T-helper 1 cell treated with Interleukin-12 subunit alpha and Interleukin-12 subunit beta and Interleukin-4 antibody, amounts not matched to agents 30 μg/mL and 1 μg/mL, for 36 hours (primary cell): ENCODE data around the gene LIMS2.

ENCODE experiments used
- H3K27ac Mint-ChIP-seq: one replicate; pipeline ENCODE4 v1.8.0; 2021; ENCODE audit warnings: mild to moderate bottlenecking, mixed read lengths
- H3K27me3 Mint-ChIP-seq: one replicate; pipeline ENCODE4 v1.8.0; 2021; ENCODE audit warnings: low read depth, mixed read lengths
- H3K36me3 Mint-ChIP-seq: one replicate; pipeline ENCODE4 v1.8.0; 2021; ENCODE audit warnings: low read depth, mixed read lengths
- H3K4me1 Mint-ChIP-seq: one replicate; pipeline ENCODE4 v1.8.0; 2021; ENCODE audit warnings: low read depth, mixed read lengths
- H3K4me3 Mint-ChIP-seq: one replicate; pipeline ENCODE4 v1.8.0; 2021; ENCODE audit warnings: mild to moderate bottlenecking, moderate library complexity, mixed read lengths
- H3K9me3 Mint-ChIP-seq: one replicate; pipeline ENCODE4 v1.8.0; 2021; ENCODE audit warnings: mixed read lengths

The LIMS2 gene

GRCh38 chr2:127611076-127611925, 64.0 kb downstream of the LIMS2 start:
- Mint-ChIP-seq H3K27me3 (peaks cover 14% of the 10 kb centered on the region), H3K9me3 (peaks cover 9% of the 10 kb centered on the region), H3K27ac (no peak overlapping the region), H3K36me3 (peaks cover 1% of the 10 kb centered on the region), H3K4me1 (peaks cover 7% of the 10 kb centered on the region), H3K4me3 (no peak overlapping the region)

DNA sequence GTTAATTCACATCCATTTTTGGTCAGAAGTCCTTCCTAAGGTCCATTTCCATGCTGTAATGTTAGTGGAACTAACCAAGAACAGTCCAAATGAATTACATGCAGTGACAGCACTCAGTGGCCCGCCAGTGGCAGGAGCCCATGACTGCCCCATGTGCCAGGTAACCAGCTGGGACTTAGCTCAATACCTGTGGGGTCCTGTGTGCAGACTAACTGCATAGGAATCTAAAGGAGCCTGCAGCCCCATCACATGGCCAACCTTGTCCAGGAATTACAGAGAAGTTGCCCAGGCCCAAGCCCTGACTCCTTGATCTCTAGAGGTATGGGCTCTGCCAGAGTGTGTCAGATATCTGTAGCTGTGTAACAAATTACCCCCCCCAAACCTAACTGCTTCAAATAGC, 64.8 kb downstream of the LIMS2 start:
- no peak overlapping the region for H3K27ac Mint-ChIP-seq
- no peaks in the 10 kb centered on the region for H3K4me1 Mint-ChIP-seq
- no peaks in the 10 kb centered on the region for H3K36me3 Mint-ChIP-seq
- H3K9me3 Mint-ChIP-seq: peaks cover 9% of the 10 kb centered on the region
- peaks cover 6% of the 10 kb centered on the region for H3K27me3 Mint-ChIP-seq
- H3K4me3 Mint-ChIP-seq: no peak overlapping the region

DNA sequence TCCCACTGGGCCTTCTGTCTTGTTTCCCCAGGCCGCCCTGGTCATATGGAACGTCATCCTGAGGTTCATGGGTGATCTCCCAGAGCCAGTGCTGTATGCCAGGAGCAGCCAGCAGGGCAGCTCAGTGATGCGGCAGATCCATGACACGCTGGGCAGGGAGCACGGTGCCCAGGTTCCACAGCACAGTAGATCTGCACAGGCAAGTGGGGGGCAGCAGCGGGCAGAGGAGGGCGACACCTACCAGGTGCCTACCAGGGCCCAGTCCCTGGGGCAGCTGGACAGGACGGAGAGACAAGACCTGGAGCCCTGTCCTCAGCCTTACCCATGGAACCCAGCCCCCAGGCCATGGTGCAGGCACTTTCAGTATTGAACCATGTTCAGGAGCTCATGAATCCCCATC, 65.5 kb downstream of the LIMS2 start:
- H3K27ac Mint-ChIP-seq: no peak overlapping the region
- H3K9me3 Mint-ChIP-seq: peaks cover 9% of the 10 kb centered on the region
- no peaks in the 10 kb centered on the region for H3K36me3 Mint-ChIP-seq
- peaks cover 6% of the 10 kb centered on the region for H3K27me3 Mint-ChIP-seq
- no peaks in the 10 kb centered on the region for H3K4me1 Mint-ChIP-seq
- H3K4me3 Mint-ChIP-seq: no peak overlapping the region

DNA sequence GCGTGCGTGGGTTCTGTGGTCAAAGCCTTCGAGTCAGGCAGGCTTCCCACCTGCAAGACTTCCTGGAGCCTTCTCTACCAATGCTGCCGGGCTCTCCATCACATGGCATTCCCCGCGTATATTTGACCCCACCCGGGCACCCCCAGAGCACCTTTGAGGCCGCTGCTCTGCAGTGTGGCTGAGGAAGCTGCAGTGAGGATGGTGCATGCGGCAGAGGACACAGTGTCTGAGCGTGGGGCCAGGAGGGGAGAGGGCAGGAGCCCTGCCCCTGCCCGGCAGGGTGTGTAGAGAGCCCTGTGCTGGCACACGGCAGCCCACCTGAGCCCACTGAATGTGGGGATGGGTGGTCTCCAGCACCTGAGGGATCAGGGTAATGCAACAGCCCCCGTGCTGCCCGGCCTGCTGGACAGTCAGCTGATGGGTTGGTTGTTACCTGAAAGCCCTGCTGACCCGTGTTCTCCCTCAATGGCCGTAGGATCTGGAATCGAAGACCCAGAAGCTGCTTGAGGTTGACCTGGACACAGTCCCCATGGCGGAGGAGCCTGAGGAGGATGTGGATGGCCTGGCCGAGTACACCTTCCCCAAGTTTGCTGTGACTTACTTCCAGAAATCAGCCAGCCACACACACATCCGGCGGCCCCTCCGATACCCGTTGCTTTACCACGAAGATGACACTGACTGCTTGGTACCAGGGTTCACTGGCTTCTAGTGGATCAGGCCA, 66.1 kb downstream of the LIMS2 start:
- H3K27me3 Mint-ChIP-seq: peaks cover 6% of the 10 kb centered on the region
- H3K4me3 Mint-ChIP-seq: no peak overlapping the region
- H3K36me3 Mint-ChIP-seq: no peaks in the 10 kb centered on the region
- peaks cover 9% of the 10 kb centered on the region for H3K9me3 Mint-ChIP-seq
- no peak overlapping the region for H3K27ac Mint-ChIP-seq
- peaks cover 4% of the 10 kb centered on the region for H3K4me1 Mint-ChIP-seq

DNA sequence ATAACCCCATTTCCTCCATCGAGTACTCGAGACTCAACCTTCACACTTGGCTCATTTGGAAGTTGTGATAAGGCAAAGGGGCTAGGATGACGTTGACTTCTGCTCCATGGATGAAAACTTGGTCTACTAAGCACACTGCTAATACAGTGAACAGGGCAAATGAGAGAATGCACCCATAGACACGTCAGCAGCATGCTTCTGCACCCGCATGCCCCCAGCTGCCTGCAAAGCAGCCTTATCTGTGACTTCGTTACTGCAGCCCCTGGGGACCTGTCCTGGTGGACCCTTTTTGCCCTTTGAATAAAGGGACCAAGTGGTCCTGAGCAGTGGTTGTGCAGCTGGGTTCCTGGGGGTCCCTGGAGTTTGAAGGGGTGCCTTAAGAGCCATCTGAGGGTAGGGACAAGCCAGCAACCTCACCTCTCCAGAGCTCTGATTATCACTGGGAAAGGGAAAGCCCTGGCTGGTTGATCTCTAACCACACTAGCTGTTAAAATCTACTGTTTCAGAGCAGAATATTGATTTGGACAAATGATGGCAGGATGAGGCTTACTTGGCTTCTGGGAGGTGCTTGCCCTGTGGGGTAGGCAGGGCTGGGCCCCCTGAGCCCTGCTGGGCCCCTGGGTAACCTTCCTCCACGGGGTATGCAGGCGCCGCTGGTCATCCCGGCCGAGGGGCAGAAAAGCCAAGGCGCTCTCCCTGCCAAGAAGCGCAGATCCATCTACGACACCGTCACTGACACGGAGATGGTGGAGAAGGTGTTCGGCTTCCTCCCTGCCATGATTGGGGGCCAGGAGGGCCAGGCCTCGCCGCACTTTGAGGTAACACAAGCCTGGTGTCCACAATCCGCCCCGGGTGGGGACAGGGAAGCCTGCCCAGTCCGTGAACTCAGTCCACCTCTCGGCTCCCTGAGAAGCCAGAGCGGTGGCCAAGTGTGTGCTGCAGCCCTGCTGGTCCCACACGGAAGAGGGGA, 67.0 kb downstream of the LIMS2 start:
- H3K27me3 Mint-ChIP-seq: no peaks in the 10 kb centered on the region
- peaks cover 6% of the 10 kb centered on the region for H3K4me1 Mint-ChIP-seq
- H3K36me3 Mint-ChIP-seq: no peaks in the 10 kb centered on the region
- no peak overlapping the region for H3K27ac Mint-ChIP-seq
- no peak overlapping the region for H3K4me3 Mint-ChIP-seq
- H3K9me3 Mint-ChIP-seq: peaks cover 4% of the 10 kb centered on the region

DNA sequence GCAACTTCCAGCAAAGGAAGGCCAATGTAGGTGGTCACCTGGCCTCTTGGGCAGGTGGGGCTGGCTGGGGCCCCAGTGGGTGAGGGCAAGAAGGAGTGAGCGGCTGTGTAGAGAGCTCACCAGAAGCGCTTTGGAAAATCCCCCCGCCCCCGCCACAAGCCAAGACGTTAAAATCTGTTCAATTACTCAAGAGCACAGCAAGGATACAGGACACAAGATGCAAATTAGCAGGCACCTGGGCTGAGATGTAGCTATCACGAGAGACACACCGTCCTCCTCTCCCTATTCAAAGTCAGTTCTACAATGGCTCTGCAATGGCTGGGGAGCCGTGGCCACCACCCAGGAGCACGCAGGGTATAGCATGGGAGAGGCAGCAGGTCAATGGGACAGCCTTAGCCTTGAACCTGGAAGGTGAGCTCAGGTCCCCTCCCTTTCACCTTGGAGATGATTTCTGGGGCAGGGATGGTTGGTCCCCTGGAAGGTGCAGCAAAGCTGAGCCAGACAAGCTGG, 67.9 kb downstream of the LIMS2 start:
- Mint-ChIP-seq H3K4me1 (peaks cover 6% of the 10 kb centered on the region), H3K36me3 (peaks cover 4% of the 10 kb centered on the region), H3K27ac (no peak overlapping the region), H3K9me3 (peaks cover 6% of the 10 kb centered on the region), H3K27me3 (no peaks in the 10 kb centered on the region), H3K4me3 (no peak overlapping the region)

DNA sequence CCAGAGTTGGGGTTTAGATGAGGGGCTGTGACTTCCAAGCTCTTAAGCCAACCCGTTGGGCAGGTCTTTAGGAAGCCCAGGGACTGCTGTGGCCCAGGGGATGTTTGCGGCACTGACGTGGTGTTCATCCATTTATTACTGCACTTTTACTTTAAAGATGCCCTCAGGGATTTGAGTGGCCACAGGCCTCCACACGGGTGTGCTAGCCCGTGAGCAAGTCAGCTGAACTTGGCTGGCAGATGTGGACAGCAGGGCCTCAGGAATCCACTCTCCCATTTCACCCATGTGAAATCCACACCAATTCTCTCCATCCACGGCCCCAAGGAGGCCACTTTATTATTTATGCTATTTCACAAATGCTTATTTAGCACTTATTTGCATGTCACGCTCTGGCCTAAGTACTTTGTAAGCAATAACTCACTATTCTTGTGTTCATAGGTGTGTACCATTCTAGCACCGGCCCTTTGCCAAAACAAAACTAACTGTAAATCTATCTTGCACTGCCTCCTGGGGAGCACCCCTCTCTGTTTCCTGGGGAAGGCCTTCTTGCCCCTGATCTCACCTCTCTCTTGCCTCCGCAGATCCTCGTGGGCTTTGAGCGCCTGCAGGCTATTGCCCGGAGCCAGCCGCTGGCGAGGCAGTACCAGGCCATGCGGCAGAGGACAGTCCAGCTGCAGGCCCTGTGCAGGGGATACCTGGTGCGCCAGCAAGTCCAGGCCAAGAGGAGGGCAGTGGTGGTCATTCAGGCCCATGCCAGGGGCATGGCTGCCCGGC, 68.5 kb downstream of the LIMS2 start:
- Mint-ChIP-seq H3K4me1 (peaks cover 6% of the 10 kb centered on the region), H3K36me3 (peaks cover 4% of the 10 kb centered on the region), H3K27me3 (no peaks in the 10 kb centered on the region), H3K4me3 (no peak overlapping the region), H3K9me3 (peaks cover 10% of the 10 kb centered on the region), H3K27ac (no peak overlapping the region)

- Mint-ChIP-seq H3K27ac (no peak overlapping the region), H3K4me3 (no peak overlapping the region), H3K36me3 (peaks cover 4% of the 10 kb centered on the region), H3K27me3 (no peaks in the 10 kb centered on the region), H3K9me3 (peaks cover 15% of the 10 kb centered on the region), H3K4me1 (peaks cover 6% of the 10 kb centered on the region)
Observed at GRCh38 chr2:127605691-127606263, 69.6 kb downstream of the LIMS2 start.

GRCh38 chr2:127604986-127605385, 70.3 kb downstream of the LIMS2 start:
- Mint-ChIP-seq H3K4me1 (peaks cover 6% of the 10 kb centered on the region), H3K27ac (no peak overlapping the region), H3K4me3 (no peak overlapping the region), H3K36me3 (peaks cover 4% of the 10 kb centered on the region), H3K9me3 (peaks cover 15% of the 10 kb centered on the region), H3K27me3 (no peaks in the 10 kb centered on the region)

DNA sequence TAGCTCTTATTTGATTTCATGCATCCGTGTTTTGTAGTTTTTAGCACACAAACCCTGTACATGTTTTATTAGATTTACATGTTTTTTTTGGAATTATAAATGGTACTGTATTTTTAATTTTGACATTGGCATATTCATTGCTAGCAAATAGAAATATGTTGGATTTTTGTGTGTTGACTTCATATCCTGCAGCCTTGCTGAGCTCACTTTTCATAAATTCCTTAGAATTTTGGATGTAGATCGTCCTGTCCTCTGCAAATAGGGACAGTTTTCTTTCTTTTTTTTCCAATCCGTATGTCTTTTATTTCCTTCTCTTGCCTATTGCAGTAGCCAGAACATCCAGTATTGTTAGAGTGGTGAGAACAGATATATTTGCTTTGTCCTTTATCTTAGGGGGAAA, 76.1 kb downstream of the LIMS2 start:
- H3K36me3 Mint-ChIP-seq: peaks cover 4% of the 10 kb centered on the region
- peaks cover 15% of the 10 kb centered on the region for H3K9me3 Mint-ChIP-seq

DNA sequence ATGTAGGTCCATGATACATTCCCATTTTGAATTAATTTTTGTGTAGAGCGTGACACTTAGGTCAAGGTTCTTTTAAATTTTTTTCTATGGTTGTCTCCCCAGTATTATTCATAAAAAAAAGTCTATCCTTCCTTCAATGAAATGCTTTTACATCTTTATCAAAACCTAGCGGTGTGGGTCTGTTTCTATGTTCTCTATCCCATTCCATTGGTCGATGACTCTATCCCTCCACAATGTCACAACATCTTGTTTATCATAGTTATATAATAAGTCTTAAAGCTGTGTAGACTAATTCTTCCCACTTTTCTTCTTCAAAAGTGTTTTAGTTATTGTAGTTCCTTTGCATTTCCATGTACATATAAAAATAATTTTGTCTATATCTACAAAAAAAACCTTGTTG, 76.6 kb downstream of the LIMS2 start:
- Mint-ChIP-seq H3K27ac (no peak overlapping the region), H3K36me3 (peaks cover 4% of the 10 kb centered on the region), H3K4me1 (peaks cover 3% of the 10 kb centered on the region)

More for the DNA sequence above, 76.1 kb downstream of the LIMS2 start:
- Mint-ChIP-seq H3K27me3 (no peaks in the 10 kb centered on the region), H3K4me1 (peaks cover 5% of the 10 kb centered on the region), H3K27ac (no peak overlapping the region), H3K4me3 (no peak overlapping the region)

GRCh38 chr2:127597984-127598380, 77.3 kb downstream of the LIMS2 start:
- H3K4me1 Mint-ChIP-seq: peaks cover 3% of the 10 kb centered on the region
- H3K27me3 Mint-ChIP-seq: no peaks in the 10 kb centered on the region
- peaks cover under 1% of the 10 kb centered on the region for H3K36me3 Mint-ChIP-seq
- no peak overlapping the region for H3K4me3 Mint-ChIP-seq
- no peak overlapping the region for H3K27ac Mint-ChIP-seq
- peaks cover 12% of the 10 kb centered on the region for H3K9me3 Mint-ChIP-seq

More for the DNA sequence above, 76.6 kb downstream of the LIMS2 start:
- H3K9me3 Mint-ChIP-seq: peaks cover 15% of the 10 kb centered on the region
- no peaks in the 10 kb centered on the region for H3K27me3 Mint-ChIP-seq
- H3K4me3 Mint-ChIP-seq: no peak overlapping the region
